ENCODE measurements around the gene AVL9. TPM values are rescaled to one million over a fixed set of nuclear protein-coding genes. Genes with fewer than 3 reads are reported as not detected.

Gene AVL9
- total RNA-seq, 1 donor from 2014 or later, result 37.8 TPM

DNA sequence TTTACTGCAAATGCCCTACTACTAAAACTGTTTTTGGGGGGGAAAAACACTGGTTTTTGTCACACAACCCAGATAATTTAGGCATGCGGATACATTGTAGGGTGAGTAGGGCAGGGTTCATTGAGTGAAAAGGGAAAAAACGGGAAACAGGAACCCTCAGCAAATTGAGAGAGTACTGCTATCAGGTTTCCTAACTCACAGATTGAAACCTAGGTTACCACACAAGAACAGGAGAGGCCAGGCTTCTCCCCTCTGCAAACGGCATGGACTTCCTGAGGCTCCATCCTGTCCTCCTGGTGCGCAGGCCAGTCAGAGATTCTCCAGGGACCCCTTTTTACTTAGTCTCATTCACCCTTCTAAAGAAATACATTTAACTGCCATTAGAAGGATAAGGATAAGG, 30.6 kb downstream of the AVL9 start:
- Histone ChIP-seq H3K4me3 (no peak overlapping the region), H3K27me3 (ENCODE audit: low read depth) (no peaks in the 10 kb centered on the region), H3K27ac (no peak overlapping the region), H3K36me3 (no peaks in the 10 kb centered on the region), H3K4me1 (no peaks in the 10 kb centered on the region), H3K9me3 (no peaks in the 10 kb centered on the region)
- ATAC-seq, result peak; percentile 21 to 39
- intact Hi-C loops (cut with DNase I), result no loop called here
- TF ChIP-seq, protein P1, sequence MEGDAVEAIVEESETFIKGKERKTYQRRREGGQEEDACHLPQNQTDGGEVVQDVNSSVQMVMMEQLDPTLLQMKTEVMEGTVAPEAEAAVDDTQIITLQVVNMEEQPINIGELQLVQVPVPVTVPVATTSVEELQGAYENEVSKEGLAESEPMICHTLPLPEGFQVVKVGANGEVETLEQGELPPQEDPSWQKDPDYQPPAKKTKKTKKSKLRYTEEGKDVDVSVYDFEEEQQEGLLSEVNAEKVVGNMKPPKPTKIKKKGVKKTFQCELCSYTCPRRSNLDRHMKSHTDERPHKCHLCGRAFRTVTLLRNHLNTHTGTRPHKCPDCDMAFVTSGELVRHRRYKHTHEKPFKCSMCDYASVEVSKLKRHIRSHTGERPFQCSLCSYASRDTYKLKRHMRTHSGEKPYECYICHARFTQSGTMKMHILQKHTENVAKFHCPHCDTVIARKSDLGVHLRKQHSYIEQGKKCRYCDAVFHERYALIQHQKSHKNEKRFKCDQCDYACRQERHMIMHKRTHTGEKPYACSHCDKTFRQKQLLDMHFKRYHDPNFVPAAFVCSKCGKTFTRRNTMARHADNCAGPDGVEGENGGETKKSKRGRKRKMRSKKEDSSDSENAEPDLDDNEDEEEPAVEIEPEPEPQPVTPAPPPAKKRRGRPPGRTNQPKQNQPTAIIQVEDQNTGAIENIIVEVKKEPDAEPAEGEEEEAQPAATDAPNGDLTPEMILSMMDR (IDR thresholded peaks at IDR 0.05), result no peak
- DNase-seq, result no peak

DNA sequence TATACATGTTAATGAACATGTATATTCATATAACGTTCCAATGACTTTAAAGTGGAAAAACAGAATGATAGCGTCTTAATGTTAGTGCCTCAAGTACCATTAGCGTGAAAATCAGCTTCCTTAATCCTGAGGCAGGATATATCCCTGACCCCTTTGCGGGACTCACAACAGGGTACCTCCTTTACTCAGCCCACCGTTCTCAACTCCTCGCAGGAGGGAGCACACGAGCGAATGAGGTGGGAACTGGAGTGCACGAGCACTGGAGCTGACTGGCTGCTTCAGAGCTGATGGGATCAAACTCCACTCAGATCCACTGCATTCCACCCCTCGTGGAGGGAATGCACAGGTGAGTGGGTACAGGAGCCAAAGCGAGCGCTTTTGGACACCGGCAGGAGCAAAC, 36.1 kb downstream of the AVL9 start:
- no peak for ATAC-seq
- no peak overlapping the region for H3K27ac ChIP-seq
- H3K4me3 ChIP-seq, result no peak overlapping the region
- TF ChIP-seq, protein P1 (IDR thresholded peaks at IDR 0.05), result no peak
- H3K36me3 ChIP-seq, result no peaks in the 10 kb centered on the region
- intact Hi-C loops (cut with DNase I), result no loop called here
- peaks cover 9% of the 10 kb centered on the region for H3K4me1 ChIP-seq
- no peaks in the 10 kb centered on the region for H3K27me3 ChIP-seq (ENCODE audit: low read depth)
- no peak for DNase-seq
- no peaks in the 10 kb centered on the region for H3K9me3 ChIP-seq

DNA sequence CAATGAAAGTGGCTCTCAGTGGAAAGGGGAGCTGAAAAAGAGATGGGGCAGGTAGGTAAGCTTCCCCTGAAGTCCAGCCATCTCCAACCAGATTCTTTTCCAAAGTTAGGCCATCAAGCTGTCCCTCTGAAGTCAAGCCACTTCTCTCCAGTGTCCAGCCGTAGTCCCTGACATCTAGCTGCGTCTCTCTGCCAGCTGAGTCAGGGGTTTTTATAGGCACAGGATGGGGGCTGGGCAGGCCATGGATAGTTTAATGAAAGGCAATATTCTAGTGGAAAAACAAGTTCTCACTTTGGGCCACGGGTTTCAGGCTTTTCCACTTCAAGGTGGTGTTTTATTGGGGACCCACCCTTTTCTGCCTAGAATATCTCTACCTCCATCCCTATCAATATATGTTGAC, 36.8 kb downstream of the AVL9 start:
- Histone ChIP-seq H3K27ac (no peak overlapping the region), H3K36me3 (no peaks in the 10 kb centered on the region), H3K9me3 (no peaks in the 10 kb centered on the region), H3K4me3 (no peak overlapping the region), H3K4me1 (peaks cover 9% of the 10 kb centered on the region), H3K27me3 (ENCODE audit: low read depth) (no peaks in the 10 kb centered on the region)
- DNase-seq (no peak), ATAC-seq (no peak)
- TF ChIP-seq, protein P1 (IDR thresholded peaks at IDR 0.05), result no peak
- intact Hi-C loops (cut with DNase I), result no loop called here

DNA sequence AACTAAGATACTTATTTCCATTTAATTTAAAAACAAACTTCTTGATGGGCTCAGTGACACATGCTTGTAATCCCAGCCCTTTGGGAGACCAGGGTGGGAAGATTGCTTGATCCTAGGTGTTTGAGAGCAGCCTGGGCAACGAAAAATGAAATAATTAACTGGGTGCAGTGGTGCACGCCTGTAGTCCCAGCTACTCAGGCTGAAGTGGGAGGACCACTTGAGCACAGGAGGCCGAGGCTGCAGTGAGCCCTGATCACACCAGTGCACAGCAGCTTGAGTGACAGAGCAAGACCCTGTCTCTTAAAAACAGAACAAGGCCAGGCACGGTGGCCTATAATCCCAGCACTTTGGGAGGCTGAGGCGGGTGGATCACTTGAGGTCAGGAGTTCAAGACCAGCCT, 37.4 kb downstream of the AVL9 start:
- peak; percentile 87 to 88 for ATAC-seq
- Histone ChIP-seq H3K4me3 (no peak overlapping the region), H3K4me1 (peaks cover 9% of the 10 kb centered on the region), H3K36me3 (no peaks in the 10 kb centered on the region), H3K27me3 (ENCODE audit: low read depth) (no peaks in the 10 kb centered on the region), H3K9me3 (no peaks in the 10 kb centered on the region), H3K27ac (no peak overlapping the region)
- peak; percentile 54 for DNase-seq
- TF ChIP-seq, protein P1 (IDR thresholded peaks at IDR 0.05), result no peak
- intact Hi-C loops (cut with DNase I), result no loop called here

DNA sequence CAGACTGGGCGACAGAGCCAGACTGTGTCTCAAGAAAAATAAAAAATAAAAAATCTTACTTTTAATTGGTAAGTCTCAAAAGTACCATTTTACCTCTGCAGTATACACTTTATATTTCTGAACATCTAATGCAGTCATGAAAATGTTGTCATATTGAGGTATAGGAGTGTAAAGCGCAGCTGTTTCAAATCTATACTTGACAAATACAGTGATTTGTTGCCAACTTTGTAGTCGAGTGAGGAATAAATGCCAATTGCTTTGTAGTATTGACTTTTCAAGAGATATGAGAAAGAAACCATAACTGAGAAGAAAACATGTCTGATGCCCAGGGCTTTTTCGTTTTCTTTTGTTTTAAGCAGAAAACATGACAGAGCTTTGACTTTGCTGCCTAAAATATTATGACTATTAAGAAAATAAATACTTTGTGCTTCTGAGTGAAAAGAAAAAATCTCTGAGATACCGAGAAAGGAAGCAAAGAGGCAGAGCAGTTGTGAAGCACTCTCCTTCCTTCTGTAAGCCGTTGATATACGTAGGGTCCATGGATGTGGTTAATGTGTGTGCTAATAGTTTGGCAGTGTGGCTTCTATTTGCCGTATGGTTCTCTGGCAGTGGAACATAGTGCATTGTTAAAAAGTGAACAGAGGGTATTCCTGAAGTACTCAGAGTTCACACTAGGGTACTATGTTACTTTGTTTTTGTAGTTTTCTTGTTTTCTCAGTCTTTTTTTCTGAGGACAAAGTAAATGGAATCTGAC, 38.2 kb downstream of the AVL9 start:
- Histone ChIP-seq H3K27ac (no peak overlapping the region), H3K36me3 (no peaks in the 10 kb centered on the region), H3K4me3 (no peak overlapping the region), H3K4me1 (peaks cover 9% of the 10 kb centered on the region), H3K27me3 (ENCODE audit: low read depth) (no peaks in the 10 kb centered on the region), H3K9me3 (no peaks in the 10 kb centered on the region)
- TF ChIP-seq, protein P1 (IDR thresholded peaks at IDR 0.05), result no peak
- intact Hi-C loops (cut with DNase I), result no loop called here
- ATAC-seq, result peak; percentile 55 to 64
- no peak for DNase-seq
